WTC11 (cell line): Measurements from ENCODE around the gene NOTCH4. TPM values are rescaled to one million over a fixed set of nuclear protein-coding genes. Genes with fewer than 3 reads are reported as not detected.

Experiments
- ATAC-seq: fragments of 200-7000 bp; cut with Tn5 transposase; 2 replicates; pipeline ENCODE4 v1.10.0; 2021; ENCODE audit warnings: mild to moderate bottlenecking, moderate library complexity
- CTCF ChIA-PET: fragments of 300-600 bp; sonication (Branson Sonifier 250); formaldehyde crosslinking; loops from one replicate; lab custom pipeline; 2021; ENCODE audit warnings: antibody characterized with exemption; lab: Charles Lee
- POLR2A ChIA-PET: fragments of 350-600 bp; sonication (Branson Sonifier 250); formaldehyde crosslinking; loops from one replicate; lab custom pipeline; 2021; ENCODE audit warnings: antibody characterized with exemption; lab: Charles Lee
- DNase-seq: peaks from one replicate; pipeline ENCODE4 v3.0.0; 2021; ENCODE audit warnings: low spot score
- H3K27ac Mint-ChIP-seq: 2 replicates; pipeline ENCODE4 v1.8.0; 2021; ENCODE audit warnings: mixed read lengths
- H3K27me3 Mint-ChIP-seq: 2 replicates; pipeline ENCODE4 v1.8.0; 2021; ENCODE audit warnings: low read depth, mild to moderate bottlenecking, moderate library complexity, mixed read lengths
- H3K36me3 Mint-ChIP-seq: 2 replicates; pipeline ENCODE4 v1.8.0; 2021; ENCODE audit warnings: mixed read lengths
- H3K4me1 Mint-ChIP-seq: 2 replicates; pipeline ENCODE4 v1.8.0; 2022; ENCODE audit warnings: mixed read lengths
- H3K4me3 Mint-ChIP-seq: 2 replicates; pipeline ENCODE4 v1.8.0; 2021; ENCODE audit warnings: mild to moderate bottlenecking, moderate library complexity, mixed read lengths
- H3K9me3 Mint-ChIP-seq: 2 replicates; pipeline ENCODE4 v1.8.0; 2021; ENCODE audit warnings: mixed read lengths
- CDX4 ChIP-seq: fragments of 250-450 bp; sonication (Bioruptor Pico); IDR thresholded peaks from 2 replicates; pipeline ENCODE4 v1.9.0; 2021; ENCODE audit warnings: moderate library complexity, mild to moderate bottlenecking, inconsistent platforms, borderline replicate concordance
- E2F5 ChIP-seq: sonication (generic); formaldehyde crosslinking; IDR thresholded peaks from 2 replicates; pipeline ENCODE4 v1.8.1; 2022; ENCODE audit warnings: mild to moderate bottlenecking, moderate library complexity, missing genetic modification reagents
- ETV6 ChIP-seq: sonication (generic); formaldehyde crosslinking; IDR thresholded peaks from 2 replicates; pipeline ENCODE4 v1.8.1; 2022; ENCODE audit warnings: mild to moderate bottlenecking, missing genetic modification reagents
- FOXK1 ChIP-seq: sonication (generic); formaldehyde crosslinking; IDR thresholded peaks from 2 replicates; pipeline ENCODE4 v1.8.0; 2022; ENCODE audit warnings: mild to moderate bottlenecking, moderate library complexity, missing genetic modification reagents
- FOXP4 ChIP-seq: sonication (generic); formaldehyde crosslinking; IDR thresholded peaks from 2 replicates; pipeline ENCODE4 v1.8.0; 2022; ENCODE audit warnings: mild to moderate bottlenecking, missing genetic modification reagents
- HMGXB4 ChIP-seq: sonication (generic); formaldehyde crosslinking; IDR thresholded peaks from 2 replicates; pipeline ENCODE4 v1.8.1; 2023; ENCODE audit warnings: mild to moderate bottlenecking, moderate library complexity, missing genetic modification reagents
- MXD4 ChIP-seq: fragments of 250-450 bp; sonication (Bioruptor Pico); IDR thresholded peaks from 2 replicates; pipeline ENCODE4 v1.8.0; 2021; ENCODE audit warnings: mild to moderate bottlenecking, moderate library complexity, borderline replicate concordance
- MYBL2 ChIP-seq: sonication (generic); formaldehyde crosslinking; IDR thresholded peaks from 2 replicates; pipeline ENCODE4 v1.8.1; 2023; ENCODE audit warnings: mild to moderate bottlenecking, moderate library complexity, missing genetic modification reagents
- NFE2L1 ChIP-seq: sonication (generic); formaldehyde crosslinking; IDR thresholded peaks from 2 replicates; pipeline ENCODE4 v1.8.1; 2023; ENCODE audit warnings: missing genetic modification reagents
- NFYB ChIP-seq: sonication (generic); formaldehyde crosslinking; conservative IDR thresholded peaks from 2 replicates; pipeline ENCODE4 v1.8.0; 2022; ENCODE audit warnings: low read depth, missing genetic modification reagents
- NR1H2 ChIP-seq: sonication (generic); formaldehyde crosslinking; IDR thresholded peaks from 2 replicates; pipeline ENCODE4 v1.9.0; 2021; ENCODE audit warnings: mild to moderate bottlenecking, moderate library complexity, missing genetic modification reagents
- PRRX2 ChIP-seq: fragments of 250-450 bp; sonication (Bioruptor Pico); IDR thresholded peaks from 2 replicates; pipeline ENCODE4 v1.8.0; 2021; ENCODE audit warnings: mild to moderate bottlenecking
- RORB ChIP-seq: fragments of 250-450 bp; sonication (Bioruptor Pico); IDR thresholded peaks from 2 replicates; pipeline ENCODE4 v1.9.0; 2021; ENCODE audit warnings: mild to moderate bottlenecking
- SMAD4 ChIP-seq: sonication (generic); formaldehyde crosslinking; IDR thresholded peaks from 2 replicates; pipeline ENCODE4 v1.8.0; 2022; ENCODE audit warnings: mild to moderate bottlenecking, missing genetic modification reagents
- SP1 ChIP-seq: sonication (generic); formaldehyde crosslinking; conservative IDR thresholded peaks from 2 replicates; pipeline ENCODE4 v1.8.1; 2022; ENCODE audit warnings: missing genetic modification reagents
- TEAD1 ChIP-seq: sonication (generic); formaldehyde crosslinking; IDR thresholded peaks from 2 replicates; pipeline ENCODE4 v1.8.0; 2022; ENCODE audit warnings: mild to moderate bottlenecking, missing genetic modification reagents
- TP53 ChIP-seq: sonication (generic); formaldehyde crosslinking; IDR thresholded peaks from 2 replicates; pipeline ENCODE4 v1.8.1; 2023; ENCODE audit warnings: mild to moderate bottlenecking, missing genetic modification reagents
- ZNF263 ChIP-seq: sonication (generic); formaldehyde crosslinking; IDR thresholded peaks from 2 replicates; pipeline ENCODE4 v1.8.1; 2022; ENCODE audit warnings: low read depth, mild to moderate bottlenecking, moderate library complexity, missing genetic modification reagents
- ZNF317 ChIP-seq: sonication (generic); formaldehyde crosslinking; IDR thresholded peaks from 2 replicates; pipeline ENCODE4 v1.8.1; 2023; ENCODE audit warnings: low read depth, mild to moderate bottlenecking, moderate library complexity, missing genetic modification reagents, borderline replicate concordance
- ZNF416 ChIP-seq: fragments of 250-450 bp; sonication (Bioruptor Pico); IDR thresholded peaks from 2 replicates; pipeline ENCODE4 v1.9.0; 2021; ENCODE audit warnings: mild to moderate bottlenecking, inconsistent platforms
- total RNA-seq: library from RNA; stranded (reverse); gene quantifications from 3 replicates; pipeline ENCODE4 v1.2.3, GENCODE V29; 2021
- TF ChIP-seq, protein P1 (sequence below): sonication (generic); formaldehyde crosslinking; IDR thresholded peaks from 2 replicates; pipeline ENCODE4 v1.8.1; 2022; ENCODE audit warnings: low read depth, mild to moderate bottlenecking, moderate library complexity, missing genetic modification reagents, borderline replicate concordance
- TF ChIP-seq, protein P2 (sequence below): sonication (generic); formaldehyde crosslinking; IDR thresholded peaks from 2 replicates; pipeline ENCODE4 v1.8.1; 2022; ENCODE audit warnings: mild to moderate bottlenecking, missing genetic modification reagents, moderate library complexity, borderline replicate concordance
- TF ChIP-seq, protein P3 (sequence below): sonication (generic); formaldehyde crosslinking; IDR thresholded peaks from 2 replicates; pipeline ENCODE4 v1.8.0; 2022; ENCODE audit warnings: mild to moderate bottlenecking, missing genetic modification reagents

Gene NOTCH4
- total RNA-seq, 1 experiment from 2014 or later, result 2.6 TPM

DNA sequence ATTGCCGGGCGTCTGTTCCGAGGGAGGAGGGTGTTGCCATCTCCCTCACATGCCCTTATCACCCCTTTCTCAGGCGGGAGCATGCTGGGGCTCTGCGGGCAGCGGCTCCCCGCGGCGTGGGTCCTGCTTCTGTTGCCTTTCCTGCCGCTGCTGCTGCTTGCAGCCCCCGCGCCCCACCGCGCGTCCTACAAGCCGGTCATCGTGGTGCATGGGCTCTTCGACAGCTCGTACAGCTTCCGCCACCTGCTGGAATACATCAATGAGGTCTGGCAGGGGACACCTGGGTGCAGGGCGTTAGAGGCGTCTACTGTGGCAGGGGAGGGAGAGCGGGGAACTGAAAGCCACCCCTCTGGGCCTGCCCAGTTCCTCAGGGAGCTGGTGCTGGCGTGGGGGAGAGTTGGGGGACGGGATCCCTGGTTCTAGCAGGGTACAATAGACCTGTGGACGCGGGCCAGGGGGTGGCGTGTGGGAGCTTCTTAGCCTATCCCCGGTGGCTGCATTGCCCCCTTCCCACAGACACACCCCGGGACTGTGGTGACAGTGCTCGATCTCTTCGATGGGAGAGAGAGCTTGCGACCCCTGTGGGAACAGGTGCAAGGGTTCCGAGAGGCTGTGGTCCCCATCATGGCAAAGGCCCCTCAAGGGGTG is 69.2 kb downstream of the NOTCH4 start:
- ChIA-PET POLR2A (interaction anchor here (0.5 to 1.0 kb wide), 4 partner anchors 11 to 59 kb away, joined by 3 to 8 read pairs (median 4); no protein-coding TSS in a partner anchor), CTCF (interaction anchor here (0.6 to 1.3 kb wide), 8 partner anchors 10 to 800 kb away, joined by 3 to 9 read pairs (median 5); partner anchors contain the start of genes ATF6B and EGFL8)
- Mint-ChIP-seq H3K9me3 (no peaks in the 10 kb centered on the region), H3K4me1 (peaks cover 33% of the 10 kb centered on the region), H3K27me3 (peaks cover 32% of the 10 kb centered on the region), H3K4me3 (peak overlapping the region; percentile 100), H3K36me3 (peaks cover 26% of the 10 kb centered on the region), H3K27ac (peak overlapping the region; percentile 99)
- ATAC-seq, result peak; percentile 23
- peak; percentile 68 for DNase-seq
- TF ChIP-seq SMAD4 (no peak), NFE2L1 (0 out of 2 replicates have a peak, but pooled peaks have one; percentile 40), PRRX2 (no peak), ZNF263 (no peak), ZNF416 (CRISPR knock-in tag) (no peak), FOXK1 (CRISPR knock-in tag) (no peak), TEAD1 (no peak; the same call in 1 of the 2 replicates), TP53 (CRISPR knock-in tag) (no peak), CDX4 (CRISPR knock-in tag) (no peak), NR1H2 (CRISPR knock-in tag) (no peak), HMGXB4 (peak; percentile 66; the same call in 1 of the 2 replicates), ZNF317 (CRISPR knock-in tag) (no peak), MXD4 (no peak)
- TF ChIP-seq, protein P1, sequence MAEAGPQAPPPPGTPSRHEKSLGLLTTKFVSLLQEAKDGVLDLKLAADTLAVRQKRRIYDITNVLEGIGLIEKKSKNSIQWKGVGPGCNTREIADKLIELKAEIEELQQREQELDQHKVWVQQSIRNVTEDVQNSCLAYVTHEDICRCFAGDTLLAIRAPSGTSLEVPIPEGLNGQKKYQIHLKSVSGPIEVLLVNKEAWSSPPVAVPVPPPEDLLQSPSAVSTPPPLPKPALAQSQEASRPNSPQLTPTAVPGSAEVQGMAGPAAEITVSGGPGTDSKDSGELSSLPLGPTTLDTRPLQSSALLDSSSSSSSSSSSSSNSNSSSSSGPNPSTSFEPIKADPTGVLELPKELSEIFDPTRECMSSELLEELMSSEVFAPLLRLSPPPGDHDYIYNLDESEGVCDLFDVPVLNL (CRISPR knock-in tag), result no peak
- TF ChIP-seq, protein P2, sequence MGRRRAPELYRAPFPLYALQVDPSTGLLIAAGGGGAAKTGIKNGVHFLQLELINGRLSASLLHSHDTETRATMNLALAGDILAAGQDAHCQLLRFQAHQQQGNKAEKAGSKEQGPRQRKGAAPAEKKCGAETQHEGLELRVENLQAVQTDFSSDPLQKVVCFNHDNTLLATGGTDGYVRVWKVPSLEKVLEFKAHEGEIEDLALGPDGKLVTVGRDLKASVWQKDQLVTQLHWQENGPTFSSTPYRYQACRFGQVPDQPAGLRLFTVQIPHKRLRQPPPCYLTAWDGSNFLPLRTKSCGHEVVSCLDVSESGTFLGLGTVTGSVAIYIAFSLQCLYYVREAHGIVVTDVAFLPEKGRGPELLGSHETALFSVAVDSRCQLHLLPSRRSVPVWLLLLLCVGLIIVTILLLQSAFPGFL (CRISPR knock-in tag), result no peak

DNA sequence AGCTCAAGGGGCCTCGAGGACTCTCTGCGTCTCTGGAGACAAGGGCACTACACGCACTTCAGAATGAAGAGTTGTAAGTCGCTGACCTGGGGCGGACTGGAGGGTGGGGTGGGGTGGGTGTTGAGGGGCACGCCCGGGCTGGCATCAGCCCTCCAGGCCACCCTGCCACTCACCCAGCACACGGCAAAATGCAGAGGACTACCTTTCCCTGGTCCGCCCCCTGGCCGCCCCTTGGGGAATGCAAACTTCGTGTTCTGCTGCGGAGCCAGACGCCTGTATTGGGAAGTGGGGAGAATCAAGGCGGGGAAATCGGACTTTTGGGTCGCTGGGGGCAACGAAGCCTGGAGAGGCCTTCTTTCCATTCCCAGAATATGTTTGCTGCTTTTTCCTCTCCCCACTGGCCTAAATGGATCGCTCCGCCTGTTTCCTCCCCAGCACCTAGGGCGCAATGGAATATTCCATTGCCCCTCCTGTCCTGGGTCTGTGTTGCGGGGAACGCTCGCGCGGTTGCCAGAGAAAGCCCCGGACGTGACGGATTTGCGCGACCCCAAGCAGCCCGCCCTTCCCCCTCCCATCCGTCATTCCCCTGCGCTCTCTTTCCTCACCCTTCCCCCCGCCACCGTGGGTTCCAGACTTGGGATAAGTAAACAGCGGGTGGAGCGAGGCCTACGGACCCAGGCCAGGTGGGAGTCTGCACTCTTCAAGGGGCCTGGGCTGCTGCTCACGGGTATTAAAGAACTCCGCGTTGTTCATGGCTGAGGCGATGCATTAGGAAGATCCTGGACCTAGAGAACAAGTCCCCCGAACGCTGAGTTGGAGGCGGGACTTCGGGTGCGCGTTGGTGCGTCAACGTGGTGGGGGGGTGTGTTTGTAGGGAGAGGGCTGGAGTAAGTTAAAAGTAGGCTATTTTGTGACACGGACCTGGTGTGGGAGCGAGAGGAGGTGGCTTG is 70.0 kb downstream of the NOTCH4 start, which contains the start of gene PPT2:
Gene PPT2 (plus strand): TSS at position 578 of the 950 bp plus-strand sequence. CDS start 454 bp downstream, outside the sequence.
- DNase-seq, result peak; percentile 89
- POLR2A ChIA-PET, result interaction anchor here (1.0 to 1.8 kb wide), 4 partner anchors 11 to 26 kb away, joined by 3 to 7 read pairs (median 4); partner anchors contain the start of gene ATF6B
- TF ChIP-seq SP1 (CRISPR knock-in tag) (0 out of 2 replicates have a peak, but pooled peaks have one; percentile 39), E2F5 (no peak), NFYB (CRISPR knock-in tag) (0 out of 2 replicates have a peak, but pooled peaks have one; percentile 5), FOXK1 (CRISPR knock-in tag) (peak; percentile 67; the same call in 1 of the 2 replicates), FOXP4 (0 out of 2 replicates have a peak, but pooled peaks have one; percentile 37), RORB (no peak), ETV6 (CRISPR knock-in tag) (peak; percentile 18), MYBL2 (CRISPR knock-in tag) (0 out of 2 replicates have a peak, but pooled peaks have one; percentile 10)
- TF ChIP-seq, protein P3, sequence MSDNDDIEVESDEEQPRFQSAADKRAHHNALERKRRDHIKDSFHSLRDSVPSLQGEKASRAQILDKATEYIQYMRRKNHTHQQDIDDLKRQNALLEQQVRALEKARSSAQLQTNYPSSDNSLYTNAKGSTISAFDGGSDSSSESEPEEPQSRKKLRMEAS, result peak; percentile 64

More for the DNA sequence above, 70.0 kb downstream of the NOTCH4 start, which contains the start of gene PPT2:
- Mint-ChIP-seq H3K36me3 (peaks cover 26% of the 10 kb centered on the region), H3K27me3 (peaks cover 39% of the 10 kb centered on the region), H3K4me1 (peaks cover 35% of the 10 kb centered on the region), H3K9me3 (no peaks in the 10 kb centered on the region), H3K27ac (peak within 1 kb of the TSS; percentile 99), H3K4me3 (peak within 1 kb of the TSS; percentile 100)
- CTCF ChIA-PET, result interaction anchor here (0.5 to 3.3 kb wide), 21 partner anchors 8 to 650 kb away, joined by 3 to 20 read pairs (median 5); partner anchors contain the start of genes ATF6B, EGFL8, GPSM3 and PBX2
- peak; percentile 54 for ATAC-seq
